Limb (tissue), 2 donors: ENCODE results near the gene PARVG.
"Not testable (repeated sequence)": the region's sequence is repeated elsewhere in the genome, so short reads cannot be mapped to it uniquely, and the experiment has no call there.

Source experiments
- DNase-seq, 2 donors: peaks; one replicate each; pipeline ENCODE4 v3.0.0-alpha.2; 2016; ENCODE audit errors: extremely low spot score in 2 of 2

PARVG gene

GRCh38 chr22:44211946-44212930 lies 31.5 kb downstream of the PARVG start:
- DNase-seq = peak; percentile 52 to 63

- no peak for DNase-seq
These were observed 32.2 kb downstream of the PARVG start for GRCh38 chr22:44212936-44213335.

GRCh38 chr22:44213489-44214043 lies 32.8 kb downstream of the PARVG start:
- DNase-seq = no peak

GRCh38 chr22:44214187-44214586 lies 33.5 kb downstream of the PARVG start:
- DNase-seq = no peak

DNA sequence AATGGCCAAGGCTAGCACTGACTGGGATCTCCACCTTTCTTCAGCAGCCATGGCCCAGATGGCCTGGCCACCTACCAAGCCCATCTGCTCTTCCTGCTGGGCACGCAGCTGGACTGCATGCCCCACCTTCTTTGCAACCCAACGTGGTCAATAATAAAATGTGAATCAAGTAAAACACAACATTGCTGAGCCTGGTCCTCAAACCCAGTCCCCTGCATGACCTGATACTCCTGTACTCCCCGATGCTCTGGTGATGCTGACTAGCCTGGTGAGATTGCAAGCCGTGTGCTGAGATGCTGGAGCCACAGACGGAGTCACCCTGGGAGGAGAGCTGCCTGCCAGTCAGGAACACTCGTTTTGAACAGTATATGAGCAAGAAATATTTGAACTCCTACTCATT lies 34.0 kb downstream of the PARVG start:
- no peak for DNase-seq

- DNase-seq = no peak
These were observed 34.6 kb downstream of the PARVG start for GRCh38 chr22:44215287-44215686.

DNA sequence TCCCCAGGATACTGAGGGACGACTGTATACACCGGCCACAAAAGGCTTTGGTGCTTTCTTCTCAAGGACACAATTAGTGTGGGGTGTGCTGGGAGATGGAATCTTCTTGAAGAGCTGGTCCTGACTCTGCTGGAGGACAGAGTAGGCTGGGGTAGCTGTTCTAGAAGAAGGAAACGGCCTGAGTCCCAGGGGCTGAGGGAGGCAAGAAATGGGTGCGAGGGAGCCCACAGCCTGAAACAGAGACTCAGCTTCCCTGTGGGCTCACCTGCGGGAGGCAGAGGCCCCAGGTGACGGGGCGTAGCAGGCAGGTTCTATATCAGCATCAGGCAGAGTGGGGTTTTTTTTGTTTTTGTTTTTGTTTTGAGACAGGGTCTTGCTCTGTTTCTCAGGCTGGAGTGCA lies 36.6 kb downstream of the PARVG start:
- DNase-seq = no peak

GRCh38 chr22:44218071-44218470 lies 37.3 kb downstream of the PARVG start:
- DNase-seq = no peak

DNA sequence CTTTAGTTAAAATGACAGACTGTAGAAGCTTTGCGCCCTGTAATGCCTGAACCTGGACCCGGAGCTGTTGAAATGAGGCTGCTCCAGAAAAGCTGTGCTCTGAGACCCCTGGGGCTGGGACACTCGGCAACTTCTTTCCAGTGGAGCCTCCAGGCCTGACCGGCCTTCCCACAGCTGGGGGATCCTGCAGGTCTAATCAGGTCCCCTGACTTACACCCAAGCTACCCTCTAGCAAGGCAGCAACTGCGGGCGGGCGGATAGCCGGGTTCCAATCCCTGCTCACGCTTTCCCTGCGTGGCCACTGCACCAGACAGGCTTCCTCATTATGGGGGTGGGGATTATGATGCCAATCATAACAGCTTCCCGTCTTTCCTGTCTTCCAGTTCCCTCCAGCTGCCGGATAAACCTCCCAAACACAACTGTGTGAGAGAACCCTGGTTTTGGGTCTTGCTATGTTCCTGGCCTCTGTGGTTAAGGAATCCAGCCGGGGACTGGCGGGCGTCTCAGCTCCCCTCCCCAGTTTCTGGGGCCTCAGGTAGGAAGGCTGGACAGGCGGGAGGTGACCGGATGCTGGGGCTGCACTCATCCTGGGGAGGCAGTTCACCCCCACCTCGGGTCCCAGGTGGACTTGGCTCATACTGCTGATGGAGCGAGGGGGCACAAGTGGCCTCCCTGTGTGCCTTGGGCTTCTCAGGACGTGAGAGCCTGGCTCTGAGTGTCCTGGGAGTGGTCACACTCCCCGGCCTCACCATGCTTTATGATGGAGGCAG lies 38.6 kb downstream of the PARVG start:
- no peak for DNase-seq

GRCh38 chr22:44220727-44221680 lies 40.3 kb downstream of the PARVG start:
- no peak for DNase-seq

DNA sequence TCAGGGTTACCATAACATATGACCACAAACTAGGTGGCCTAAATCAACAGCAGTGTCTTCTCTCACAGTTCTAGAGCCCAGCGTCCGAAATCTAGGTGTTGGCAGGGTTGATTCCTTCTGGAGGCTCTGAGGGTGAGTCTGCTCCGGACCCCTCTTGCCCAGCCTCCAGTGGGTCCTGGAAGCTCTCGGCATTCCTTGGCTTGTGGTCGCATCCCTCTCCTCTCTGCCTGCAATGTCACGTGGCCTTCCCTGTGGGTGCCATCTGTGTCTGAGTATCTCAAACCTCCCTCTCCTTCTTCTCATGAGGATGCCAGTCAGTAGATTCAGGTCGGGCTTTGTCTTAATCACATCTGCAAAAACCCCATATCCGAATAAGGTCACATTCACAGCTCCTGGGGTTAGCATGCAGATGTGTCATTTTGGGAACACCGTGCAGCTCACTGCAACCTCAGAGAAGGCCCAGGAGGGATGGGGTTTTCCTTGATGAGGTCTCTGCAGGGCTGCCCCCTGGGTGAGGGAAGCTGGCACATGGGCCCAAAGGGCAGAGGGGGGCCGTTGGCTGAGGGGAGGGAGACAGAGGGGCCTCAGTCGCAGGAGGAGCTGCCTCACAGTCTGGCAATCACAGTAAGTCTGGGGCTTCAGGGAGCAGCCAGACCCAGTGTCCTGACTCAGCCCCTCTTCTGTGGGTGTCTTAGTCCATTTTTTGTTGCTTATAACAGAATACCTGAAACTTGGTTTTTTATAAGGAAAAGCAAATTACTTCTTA lies 41.2 kb downstream of the PARVG start:
- DNase-seq = no peak

GRCh38 chr22:44224166-44224565 lies 43.4 kb downstream of the PARVG start:
- DNase-seq = no peak

- no peak for DNase-seq
These were observed 44.5 kb downstream of the PARVG start for GRCh38 chr22:44225091-44225689.

GRCh38 chr22:44225812-44226211 lies 45.1 kb downstream of the PARVG start:
- no peak for DNase-seq

DNA sequence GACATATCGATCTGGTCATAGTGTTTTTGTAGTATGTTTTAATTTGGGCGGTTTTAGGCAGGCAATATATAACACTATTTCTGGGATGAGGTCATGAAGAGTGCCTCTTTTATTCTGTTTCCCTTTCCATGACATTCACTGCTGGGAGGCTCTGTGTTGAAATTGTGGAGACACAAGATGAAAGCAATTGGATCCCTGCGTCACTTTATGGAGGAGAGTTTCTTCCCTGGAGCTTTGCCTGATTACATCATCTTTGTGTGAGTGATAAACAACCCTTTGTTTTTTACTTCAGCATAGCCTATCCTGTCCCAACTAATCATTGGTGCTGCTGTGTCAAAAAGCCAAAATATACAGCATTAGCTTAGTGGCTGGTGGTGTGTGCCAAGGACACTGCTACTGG lies 48.6 kb downstream of the PARVG start:
- no peak for DNase-seq

GRCh38 chr22:44229809-44230208 lies 49.1 kb downstream of the PARVG start:
- DNase-seq = no peak

DNA sequence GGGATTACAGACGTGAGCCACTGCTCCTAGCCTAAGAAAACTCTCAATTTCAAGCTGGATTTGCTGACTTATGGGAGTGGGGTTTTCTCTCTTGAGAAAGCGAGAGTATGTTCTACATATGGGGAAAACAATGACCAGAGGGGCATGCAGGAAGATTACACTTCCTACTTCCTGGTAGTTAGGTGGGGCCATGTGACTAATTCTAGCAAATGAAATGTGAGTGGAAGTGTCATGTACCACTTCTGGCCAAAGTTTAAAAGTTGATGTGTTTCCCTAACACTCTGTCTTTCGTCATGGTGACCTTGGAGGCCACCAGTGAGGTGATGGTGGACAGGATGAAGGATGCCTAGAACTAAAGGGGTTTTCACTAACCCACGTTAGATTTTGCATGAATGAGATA lies 50.5 kb downstream of the PARVG start:
- DNase-seq = no peak

DNA sequence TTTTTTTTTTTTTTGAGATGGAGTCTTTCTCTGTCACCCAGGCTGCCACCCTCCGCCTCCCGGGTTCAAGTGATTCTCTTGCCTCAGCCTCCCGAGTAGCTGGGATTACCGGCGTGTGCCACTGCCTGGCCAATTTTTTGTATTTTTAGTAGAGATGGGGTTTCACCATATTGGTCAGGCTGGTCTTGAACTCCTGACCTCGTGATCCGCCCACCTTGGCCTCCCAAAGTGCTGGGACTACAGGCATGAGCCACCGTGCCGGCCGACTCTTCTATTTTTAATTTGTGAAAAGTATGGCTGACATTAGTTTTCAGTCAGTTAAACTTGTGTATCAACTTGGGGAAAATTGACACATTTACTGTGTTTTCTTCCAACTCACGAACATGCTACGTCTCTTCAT lies 53.6 kb downstream of the PARVG start:
- not testable (repeated sequence) for DNase-seq

DNA sequence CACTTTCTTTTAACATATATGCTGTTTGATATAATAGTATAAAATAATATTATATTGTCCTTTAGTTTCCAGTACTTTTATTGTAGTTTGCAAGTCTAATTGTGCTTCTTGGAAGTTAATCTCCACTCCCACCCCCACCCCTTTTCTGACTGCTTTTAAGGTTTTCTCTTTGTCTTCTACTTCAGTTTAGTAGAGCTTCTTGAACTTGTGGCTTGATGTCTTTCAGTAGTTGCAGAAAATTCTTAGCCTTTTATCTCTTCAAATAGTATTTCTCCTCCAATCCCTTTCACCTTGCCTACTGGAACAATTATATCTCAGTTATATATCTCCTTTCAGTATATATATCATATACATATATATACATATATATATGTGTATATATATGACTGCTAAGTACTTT lies 56.6 kb downstream of the PARVG start:
- no peak for DNase-seq

DNA sequence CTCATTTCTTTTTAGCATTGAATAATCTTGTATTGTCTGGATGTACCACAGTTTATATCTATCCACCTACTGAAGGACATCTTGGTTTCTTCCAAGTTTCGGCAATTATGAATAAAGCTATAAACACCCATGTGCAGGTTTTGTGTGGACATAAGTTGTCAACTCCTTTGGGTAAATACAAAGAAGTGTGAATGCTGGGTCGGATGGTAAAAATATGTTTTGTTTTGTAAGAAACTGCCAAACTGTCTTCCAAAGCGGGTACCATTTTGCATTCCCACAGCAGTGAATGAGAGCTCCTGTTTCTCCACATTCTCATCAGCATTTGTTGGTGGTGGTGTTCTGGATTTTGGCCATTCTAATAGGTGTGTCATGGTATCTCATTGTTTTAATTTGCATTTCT lies 60.4 kb downstream of the PARVG start:
- DNase-seq = not testable (repeated sequence)
